Measurements from ENCODE around the gene PLAGL1.

- no peak for TF ChIP-seq CTCF (conservative IDR thresholded peaks at IDR 0.05; ENCODE audit: low read length)
- TF ChIP-seq EZH2phosphoT487 (IDR thresholded peaks at IDR 0.05; ENCODE audit: borderline replicate concordance): no peak
Observed at GRCh38 chr6:144027932-144028587, 20.0 kb upstream of the PLAGL1 start.

Measured in Loucy (cell line).